ENCODE results near the gene ANK3.

The ANK3 gene

DNA sequence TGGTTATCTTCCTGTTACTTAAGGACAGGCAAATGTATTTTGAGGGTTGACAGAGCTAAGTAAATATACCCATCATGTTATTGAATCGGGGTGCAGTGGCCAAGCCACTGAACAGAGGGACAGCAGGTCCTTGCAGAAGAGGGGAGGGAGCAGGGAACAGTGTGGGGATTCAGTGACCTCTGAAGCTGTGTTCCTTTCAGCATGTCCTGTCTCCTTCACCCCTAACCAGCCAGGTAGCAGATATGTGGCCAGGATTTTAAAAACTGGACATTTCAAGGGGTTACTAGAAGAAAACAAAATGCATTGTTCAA, 12.7 kb downstream of the ANK3 start:
- peak; percentile 75 for DNase-seq (ENCODE audit: low spot score)

GRCh38 chr10:60376221-60377041, 13.2 kb downstream of the ANK3 start:
- DNase-seq (ENCODE audit: low spot score) = no peak

GRCh38 chr10:60375293-60376004, 14.2 kb downstream of the ANK3 start:
- DNase-seq (ENCODE audit: low spot score) = no peak

- no peak for DNase-seq (ENCODE audit: low spot score)
Observed at GRCh38 chr10:60374836-60375235, 14.8 kb downstream of the ANK3 start.

GRCh38 chr10:60372436-60372835, 17.2 kb downstream of the ANK3 start:
- DNase-seq (ENCODE audit: low spot score) = no peak

DNA sequence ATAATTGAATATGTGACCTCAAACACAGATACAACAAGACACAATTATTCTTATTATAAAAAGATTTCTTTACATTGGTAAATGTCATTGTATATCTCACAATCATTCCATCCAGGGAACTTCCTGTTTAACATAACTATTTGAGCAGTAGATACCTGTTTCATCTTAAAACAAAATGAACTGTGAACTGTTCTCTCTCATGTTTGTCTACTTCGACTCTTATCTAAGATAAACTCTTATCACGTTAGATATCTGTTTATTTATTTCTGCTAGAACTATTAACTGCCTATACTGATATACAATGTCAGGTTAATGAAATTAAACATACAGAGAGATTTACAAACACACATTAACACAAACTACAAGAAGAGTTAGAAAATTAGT, 20.1 kb downstream of the ANK3 start:
- DNase-seq (ENCODE audit: low spot score) = no peak

- no peak for DNase-seq (ENCODE audit: low spot score)
Observed at GRCh38 chr10:60368875-60369546, 20.7 kb downstream of the ANK3 start.

GRCh38 chr10:60367901-60368300, 21.8 kb downstream of the ANK3 start:
- DNase-seq (ENCODE audit: low spot score) = no peak

- peak; percentile 73 for DNase-seq (ENCODE audit: low spot score)
Observed at GRCh38 chr10:60367431-60367830, 22.2 kb downstream of the ANK3 start.

- peak; percentile 89 for DNase-seq (ENCODE audit: low spot score)
Observed at GRCh38 chr10:60367024-60367423, 22.7 kb downstream of the ANK3 start.

- no peak for DNase-seq (ENCODE audit: low spot score)
Observed at GRCh38 chr10:60363187-60363586, 26.5 kb downstream of the ANK3 start.

- DNase-seq (ENCODE audit: low spot score) = no peak
Observed at GRCh38 chr10:60362461-60362860, 27.2 kb downstream of the ANK3 start.

GRCh38 chr10:60359066-60359465, 30.6 kb downstream of the ANK3 start:
- no peak for DNase-seq (ENCODE audit: low spot score)

GRCh38 chr10:60358282-60358681, 31.4 kb downstream of the ANK3 start:
- no peak for DNase-seq (ENCODE audit: low spot score)

DNA sequence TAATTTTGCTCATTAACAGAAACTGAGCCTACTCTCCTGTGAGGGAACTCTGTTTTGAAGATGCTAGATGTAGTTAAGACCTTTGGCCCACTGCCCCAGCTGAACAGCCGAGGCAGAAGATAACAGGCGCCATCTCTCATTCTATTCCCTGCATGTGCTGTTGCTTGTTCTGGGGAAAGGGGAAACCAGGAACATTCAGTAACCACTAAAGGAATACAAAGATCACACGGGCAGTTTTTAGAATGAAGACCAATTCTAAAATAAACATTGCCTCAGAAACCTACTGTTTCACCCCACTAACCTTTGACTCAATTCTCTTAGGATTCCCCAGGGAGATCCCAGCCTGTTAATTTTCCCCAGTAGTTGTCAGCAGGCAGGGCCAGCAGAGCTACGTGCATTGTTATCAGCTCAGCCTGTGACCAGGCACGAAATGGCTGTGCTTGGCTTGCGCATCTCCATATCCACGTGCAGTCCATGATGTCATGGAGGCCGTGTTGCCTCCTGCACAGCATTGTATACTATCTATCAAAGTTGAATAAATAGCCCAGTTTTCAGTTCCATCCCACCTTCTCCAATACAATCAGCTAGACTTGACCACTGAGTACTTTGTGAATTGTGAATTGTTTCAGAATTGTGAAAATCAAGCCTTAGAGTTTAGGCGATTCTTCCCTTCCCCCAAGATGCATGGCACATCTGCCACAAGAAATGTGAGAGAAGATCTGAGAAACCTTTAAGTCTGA, 36.0 kb downstream of the ANK3 start:
- DNase-seq (ENCODE audit: low spot score) = no peak

- DNase-seq (ENCODE audit: low spot score) = no peak
Observed at GRCh38 chr10:60352105-60352504, 37.6 kb downstream of the ANK3 start.

DNA sequence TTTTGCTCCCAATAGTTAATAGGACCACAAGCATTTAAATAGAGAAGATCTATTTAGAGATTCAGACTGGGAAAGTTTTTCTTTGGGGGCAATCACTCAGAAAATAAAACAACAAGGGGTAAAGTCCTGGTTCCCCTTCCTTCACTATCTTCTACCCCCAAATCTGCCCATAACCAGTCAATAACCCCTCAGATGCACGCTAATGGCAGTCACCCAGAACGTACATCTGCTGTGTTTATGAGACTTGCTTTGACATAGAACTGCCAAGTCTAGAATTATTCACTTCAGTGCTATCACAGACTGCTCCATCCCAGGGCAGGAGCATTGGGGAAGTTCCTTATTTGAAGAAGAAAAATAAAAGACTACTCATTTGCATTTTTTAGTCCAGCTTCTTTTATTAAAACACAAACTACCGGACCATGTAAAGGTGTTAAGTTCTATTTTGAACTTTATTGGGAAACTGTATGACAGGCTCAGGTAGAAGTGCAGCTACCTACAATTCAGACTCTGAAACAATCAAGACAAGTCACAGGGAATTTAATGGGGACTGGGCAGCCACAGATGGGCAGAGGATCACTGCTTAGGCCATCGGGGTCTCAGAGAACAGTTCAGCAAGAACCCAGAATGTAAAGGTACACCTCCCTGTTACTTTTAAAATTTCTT, 38.4 kb downstream of the ANK3 start:
- DNase-seq (ENCODE audit: low spot score) = peak; percentile 87

DNA sequence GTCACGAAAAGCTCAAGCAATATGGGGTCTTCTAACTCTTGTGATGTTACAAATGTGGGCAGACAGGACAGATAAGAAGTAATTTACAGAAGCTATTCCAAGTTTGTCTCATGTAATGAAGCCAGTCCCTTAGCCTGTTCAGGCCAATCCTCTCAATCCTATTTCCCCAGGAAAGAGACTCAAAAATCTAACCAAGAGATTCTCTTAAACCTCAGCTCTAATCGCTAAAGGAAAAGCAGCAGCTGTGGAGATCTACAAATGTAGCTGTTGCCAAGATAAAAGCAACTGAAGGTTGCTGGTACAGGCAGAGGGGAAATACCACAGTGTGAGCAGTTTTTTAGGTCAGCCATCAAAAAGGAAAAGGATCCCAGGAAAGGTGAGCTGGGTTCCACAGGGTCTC, 39.3 kb downstream of the ANK3 start:
- DNase-seq (ENCODE audit: low spot score) = peak; percentile 69

- DNase-seq (ENCODE audit: low spot score) = no peak
Observed at GRCh38 chr10:60349426-60349825, 40.2 kb downstream of the ANK3 start.

- no peak for DNase-seq (ENCODE audit: low spot score)
Observed at GRCh38 chr10:60348982-60349381, 40.7 kb downstream of the ANK3 start.

DNA sequence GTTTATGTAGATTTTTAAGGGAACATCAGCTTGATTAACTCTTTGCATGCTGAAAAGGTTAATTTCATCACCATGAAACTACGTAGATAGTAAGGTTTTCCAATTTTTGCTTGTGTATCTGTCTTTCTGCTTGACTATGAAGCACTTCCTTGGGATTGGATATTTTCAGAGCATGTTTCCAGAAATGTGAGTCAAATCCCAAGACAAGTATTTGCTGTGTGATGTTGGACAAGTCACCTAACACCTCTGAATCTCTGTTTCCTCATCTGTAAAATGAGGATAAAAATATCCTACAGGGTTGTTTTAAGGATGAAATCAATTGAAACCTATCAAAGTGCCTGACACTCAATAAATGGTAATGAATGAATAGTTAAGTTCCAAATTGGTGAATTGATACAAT, 42.4 kb downstream of the ANK3 start:
- DNase-seq (ENCODE audit: low spot score) = no peak

- DNase-seq (ENCODE audit: low spot score) = no peak
Observed at GRCh38 chr10:60346661-60347060, 43.0 kb downstream of the ANK3 start.

Measured in cerebellar cortex (tissue), 1 donor.